ENCODE data around the gene SH3RF2.

- TF ChIP-seq, protein P1, sequence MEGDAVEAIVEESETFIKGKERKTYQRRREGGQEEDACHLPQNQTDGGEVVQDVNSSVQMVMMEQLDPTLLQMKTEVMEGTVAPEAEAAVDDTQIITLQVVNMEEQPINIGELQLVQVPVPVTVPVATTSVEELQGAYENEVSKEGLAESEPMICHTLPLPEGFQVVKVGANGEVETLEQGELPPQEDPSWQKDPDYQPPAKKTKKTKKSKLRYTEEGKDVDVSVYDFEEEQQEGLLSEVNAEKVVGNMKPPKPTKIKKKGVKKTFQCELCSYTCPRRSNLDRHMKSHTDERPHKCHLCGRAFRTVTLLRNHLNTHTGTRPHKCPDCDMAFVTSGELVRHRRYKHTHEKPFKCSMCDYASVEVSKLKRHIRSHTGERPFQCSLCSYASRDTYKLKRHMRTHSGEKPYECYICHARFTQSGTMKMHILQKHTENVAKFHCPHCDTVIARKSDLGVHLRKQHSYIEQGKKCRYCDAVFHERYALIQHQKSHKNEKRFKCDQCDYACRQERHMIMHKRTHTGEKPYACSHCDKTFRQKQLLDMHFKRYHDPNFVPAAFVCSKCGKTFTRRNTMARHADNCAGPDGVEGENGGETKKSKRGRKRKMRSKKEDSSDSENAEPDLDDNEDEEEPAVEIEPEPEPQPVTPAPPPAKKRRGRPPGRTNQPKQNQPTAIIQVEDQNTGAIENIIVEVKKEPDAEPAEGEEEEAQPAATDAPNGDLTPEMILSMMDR (IDR thresholded peaks at IDR 0.05; ENCODE audit: extremely low read depth in 1 of 2, insufficient read depth in 1 of 2, low read depth in 1 of 2, low read length in 2 of 2), result no peak
- no peak for TF ChIP-seq POLR2A (IDR thresholded peaks at IDR 0.05; ENCODE audit: low read depth, low read length)
- TF ChIP-seq POLR2AphosphoS5 (IDR thresholded peaks at IDR 0.05; ENCODE audit: insufficient read depth, low read depth, low read length), result no peak
- TF ChIP-seq JUN (IDR thresholded peaks at IDR 0.05; ENCODE audit: borderline replicate concordance, insufficient read depth, insufficient read length, low read depth), result no peak
- TF ChIP-seq EZH2 (IDR thresholded peaks at IDR 0.05; ENCODE audit: borderline replicate concordance, low read depth, low read length, severe bottlenecking), result no peak
These were observed 175.0 kb downstream of the SH3RF2 start for GRCh38 chr5:146111409-146111808.
